GM23338 (cell line): ENCODE data around the gene TRIM27. TPM values are rescaled to one million over a fixed set of nuclear protein-coding genes. Genes with fewer than 3 reads are reported as not detected.
A peak's percentile ranks its signal among the peaks of the same experiment; 100 is the strongest.

ENCODE experiments used
- ATAC-seq: fragments of 200-7000 bp; cut with Tn5 transposase; 3 replicates; pipeline ENCODE4 v1.9.1; 2020
- DNase-seq: peaks from one replicate; pipeline ENCODE4 v3.0.0-alpha.2; 2015; ENCODE audit warnings: low spot score
- H2AFZ ChIP-seq: fragments of 200-600 bp; sonication (generic); 2 replicates; pipeline ENCODE4 v1.8.0; 2016; ENCODE audit warnings: antibody characterized with exemption, mild to moderate bottlenecking, moderate library complexity
- H3F3A ChIP-seq: fragments of 200-600 bp; sonication (generic); replicated peaks from 2 replicates; pipeline ENCODE4 v1.8.0; 2017; ENCODE audit warnings: antibody characterized with exemption, mixed run types, low read depth
- H3K27ac ChIP-seq: fragments of 200-600 bp; sonication (generic); 2 replicates; pipeline ENCODE4 v1.6.1; 2016; ENCODE audit warnings: low read depth
- H3K27me3 ChIP-seq: fragments of 200-600 bp; sonication (generic); 2 replicates; pipeline ENCODE4 v1.8.0; 2016; ENCODE audit warnings: mild to moderate bottlenecking, mixed run types, moderate library complexity; ENCODE audit not compliant: insufficient read depth
- H3K36me3 ChIP-seq: fragments of 200-600 bp; sonication (generic); 2 replicates; pipeline ENCODE4 v1.8.0; 2016; ENCODE audit warnings: mild to moderate bottlenecking; ENCODE audit not compliant: insufficient read depth
- H3K4me1 ChIP-seq: fragments of 200-600 bp; sonication (generic); 2 replicates; pipeline ENCODE4 v1.8.0; 2016; ENCODE audit warnings: mild to moderate bottlenecking, moderate library complexity; ENCODE audit not compliant: insufficient read depth
- H3K4me2 ChIP-seq: fragments of 200-600 bp; sonication (generic); 2 replicates; pipeline ENCODE4 v1.7.1; 2017; ENCODE audit warnings: mixed run types
- H3K4me3 ChIP-seq: fragments of 200-600 bp; sonication (generic); 2 replicates; pipeline ENCODE4 v1.6.1; 2016; ENCODE audit warnings: mixed run types
- H3K79me2 ChIP-seq: fragments of 200-600 bp; sonication (generic); replicated peaks from 2 replicates; pipeline ENCODE4 v1.8.0; 2017; ENCODE audit warnings: mild to moderate bottlenecking; ENCODE audit not compliant: insufficient read depth
- H3K9me2 ChIP-seq: fragments of 200-600 bp; sonication (generic); 2 replicates; pipeline ENCODE4 v1.8.0; 2017; ENCODE audit not compliant: insufficient read depth
- H4K20me1 ChIP-seq: fragments of 200-600 bp; sonication (generic); replicated peaks from 2 replicates; pipeline ENCODE4 v1.8.0; 2017; ENCODE audit warnings: mild to moderate bottlenecking; ENCODE audit not compliant: insufficient read depth
- H3K27ac Mint-ChIP-seq: 2 replicates; pipeline ENCODE4 v1.8.0; 2020; ENCODE audit warnings: inconsistent platforms, mild to moderate bottlenecking, moderate library complexity, mixed read lengths
- H3K27me3 Mint-ChIP-seq: 3 replicates; pipeline ENCODE4 v1.8.0; 2022; ENCODE audit warnings: low read depth, mild to moderate bottlenecking, moderate library complexity, mixed read lengths, inconsistent platforms; ENCODE audit not compliant: insufficient read depth, poor library complexity
- H3K36me3 Mint-ChIP-seq: 3 replicates; pipeline ENCODE4 v1.8.0; 2021; ENCODE audit warnings: low read depth, mild to moderate bottlenecking, inconsistent platforms, moderate library complexity, mixed read lengths
- H3K4me1 Mint-ChIP-seq: 3 replicates; pipeline ENCODE4 v1.8.0; 2020; ENCODE audit warnings: mild to moderate bottlenecking, inconsistent platforms, mixed read lengths
- H3K4me3 Mint-ChIP-seq: 3 replicates; pipeline ENCODE4 v1.8.0; 2021; ENCODE audit warnings: moderate library complexity, mild to moderate bottlenecking, inconsistent platforms, mixed read lengths
- H3K9me3 Mint-ChIP-seq: 3 replicates; pipeline ENCODE4 v1.8.0; 2020; ENCODE audit warnings: moderate library complexity, mild to moderate bottlenecking, inconsistent platforms, mixed read lengths
- CREB1 ChIP-seq: fragments of 250-450 bp; sonication (Bioruptor Pico); IDR thresholded peaks from 2 replicates; pipeline ENCODE4 v1.5.0; 2020; ENCODE audit warnings: low read depth, mild to moderate bottlenecking, moderate library complexity
- EZH2 ChIP-seq: fragments of 200-600 bp; sonication (generic); IDR thresholded peaks from one replicate; pipeline ENCODE4 v1.8.0; 2017; ENCODE audit warnings: antibody characterized with exemption, mild to moderate bottlenecking, low read depth; ENCODE audit not compliant: unreplicated experiment
- EZH2phosphoT487 ChIP-seq: fragments of 200-600 bp; sonication (generic); IDR thresholded peaks from one replicate; pipeline ENCODE4 v1.8.1; 2018; ENCODE audit warnings: antibody characterized with exemption; ENCODE audit not compliant: unreplicated experiment
- JUNB ChIP-seq: IDR thresholded peaks from one replicate; pipeline ENCODE4 v1.6.1; 2016; ENCODE audit warnings: antibody characterized with exemption; ENCODE audit not compliant: unreplicated experiment
- STAT1 ChIP-seq: IDR thresholded peaks from one replicate; pipeline ENCODE4 v1.6.1; 2016; ENCODE audit warnings: antibody characterized with exemption; ENCODE audit not compliant: unreplicated experiment
- ZNF114 ChIP-seq: fragments of 250-450 bp; sonication (Bioruptor Pico); IDR thresholded peaks from 2 replicates; pipeline ENCODE4 v1.5.0; 2020; ENCODE audit warnings: mild to moderate bottlenecking, moderate library complexity
- ZNF331 ChIP-seq: fragments of 250-450 bp; sonication (Bioruptor Pico); IDR thresholded peaks from 2 replicates; pipeline ENCODE4 v1.5.0; 2020; ENCODE audit warnings: low read depth, mild to moderate bottlenecking, moderate library complexity
- ZNF462 ChIP-seq: fragments of 250-450 bp; sonication (Bioruptor Pico); IDR thresholded peaks from 2 replicates; pipeline ENCODE4 v1.5.0; 2020; ENCODE audit warnings: mild to moderate bottlenecking, moderate library complexity
- polyA plus RNA-seq: library from polyadenylated mRNA; unstranded; fragments of >200 nt; fragmentation: Nextera tagmentation; extraction: Ambion mirVana; gene quantifications from 2 replicates; pipeline ENCODE4 v1.2.1, GENCODE V29; 2016
- total RNA-seq: library from RNA; depleted of rRNA; stranded (reverse); fragments of >200 nt; shearing (Covaris generic); gene quantifications from 2 replicates; pipeline ENCODE4 v1.2.3, GENCODE V29; 2014
- TF ChIP-seq, protein P1 (sequence below): IDR thresholded peaks from one replicate; pipeline ENCODE4 v1.6.1; 2018; ENCODE audit warnings: antibody characterized with exemption; ENCODE audit not compliant: unreplicated experiment
- TF ChIP-seq, protein P2 (sequence below): IDR thresholded peaks from 2 replicates; pipeline ENCODE4 v1.6.1; 2016; ENCODE audit warnings: antibody characterized with exemption

The TRIM27 gene
- total and polyA plus RNA-seq, 2 experiments from 2014 or later: 43.1 to 127 TPM

GRCh38 chr6:28900577-28901256, 23.1 kb downstream of the TRIM27 start:
- no peaks in the 10 kb centered on the region for H3K79me2 ChIP-seq
- Mint-ChIP-seq H3K9me3 (peaks cover 7% of the 10 kb centered on the region; the same call in 2 of the 3 replicates), H3K27me3 (peaks cover 23% of the 10 kb centered on the region), H3K27ac (no peak overlapping the region), H3K36me3 (peaks cover 62% of the 10 kb centered on the region), H3K4me1 (no peaks in the 10 kb centered on the region), H3K4me3 (no peak overlapping the region; the same call in 2 of the 3 replicates)
- H3K4me3 ChIP-seq: no peak overlapping the region
- no peak for DNase-seq
- peaks cover 5% of the 10 kb centered on the region; the same call in 1 of the 2 replicates for H3K4me1 ChIP-seq
- peaks cover 34% of the 10 kb centered on the region for H3K36me3 ChIP-seq
- H3K27me3 ChIP-seq: no peaks in the 10 kb centered on the region
- TF ChIP-seq, protein P1, sequence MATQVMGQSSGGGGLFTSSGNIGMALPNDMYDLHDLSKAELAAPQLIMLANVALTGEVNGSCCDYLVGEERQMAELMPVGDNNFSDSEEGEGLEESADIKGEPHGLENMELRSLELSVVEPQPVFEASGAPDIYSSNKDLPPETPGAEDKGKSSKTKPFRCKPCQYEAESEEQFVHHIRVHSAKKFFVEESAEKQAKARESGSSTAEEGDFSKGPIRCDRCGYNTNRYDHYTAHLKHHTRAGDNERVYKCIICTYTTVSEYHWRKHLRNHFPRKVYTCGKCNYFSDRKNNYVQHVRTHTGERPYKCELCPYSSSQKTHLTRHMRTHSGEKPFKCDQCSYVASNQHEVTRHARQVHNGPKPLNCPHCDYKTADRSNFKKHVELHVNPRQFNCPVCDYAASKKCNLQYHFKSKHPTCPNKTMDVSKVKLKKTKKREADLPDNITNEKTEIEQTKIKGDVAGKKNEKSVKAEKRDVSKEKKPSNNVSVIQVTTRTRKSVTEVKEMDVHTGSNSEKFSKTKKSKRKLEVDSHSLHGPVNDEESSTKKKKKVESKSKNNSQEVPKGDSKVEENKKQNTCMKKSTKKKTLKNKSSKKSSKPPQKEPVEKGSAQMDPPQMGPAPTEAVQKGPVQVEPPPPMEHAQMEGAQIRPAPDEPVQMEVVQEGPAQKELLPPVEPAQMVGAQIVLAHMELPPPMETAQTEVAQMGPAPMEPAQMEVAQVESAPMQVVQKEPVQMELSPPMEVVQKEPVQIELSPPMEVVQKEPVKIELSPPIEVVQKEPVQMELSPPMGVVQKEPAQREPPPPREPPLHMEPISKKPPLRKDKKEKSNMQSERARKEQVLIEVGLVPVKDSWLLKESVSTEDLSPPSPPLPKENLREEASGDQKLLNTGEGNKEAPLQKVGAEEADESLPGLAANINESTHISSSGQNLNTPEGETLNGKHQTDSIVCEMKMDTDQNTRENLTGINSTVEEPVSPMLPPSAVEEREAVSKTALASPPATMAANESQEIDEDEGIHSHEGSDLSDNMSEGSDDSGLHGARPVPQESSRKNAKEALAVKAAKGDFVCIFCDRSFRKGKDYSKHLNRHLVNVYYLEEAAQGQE: no peak
- TF ChIP-seq, protein P2, sequence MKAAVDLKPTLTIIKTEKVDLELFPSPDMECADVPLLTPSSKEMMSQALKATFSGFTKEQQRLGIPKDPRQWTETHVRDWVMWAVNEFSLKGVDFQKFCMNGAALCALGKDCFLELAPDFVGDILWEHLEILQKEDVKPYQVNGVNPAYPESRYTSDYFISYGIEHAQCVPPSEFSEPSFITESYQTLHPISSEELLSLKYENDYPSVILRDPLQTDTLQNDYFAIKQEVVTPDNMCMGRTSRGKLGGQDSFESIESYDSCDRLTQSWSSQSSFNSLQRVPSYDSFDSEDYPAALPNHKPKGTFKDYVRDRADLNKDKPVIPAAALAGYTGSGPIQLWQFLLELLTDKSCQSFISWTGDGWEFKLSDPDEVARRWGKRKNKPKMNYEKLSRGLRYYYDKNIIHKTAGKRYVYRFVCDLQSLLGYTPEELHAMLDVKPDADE: no peak
- TF ChIP-seq EZH2phosphoT487 (no peak), EZH2 (no peak), STAT1 (no peak), ZNF331 (CRISPR knock-in tag) (no peak), CREB1 (no peak), ZNF114 (CRISPR knock-in tag) (no peak), ZNF462 (CRISPR knock-in tag) (no peak), JUNB (no peak)
- H3K4me2 ChIP-seq: no peak overlapping the region
- H3F3A ChIP-seq: peaks cover 16% of the 10 kb centered on the region
- no peak for ATAC-seq
- H3K9me2 ChIP-seq: no peaks in the 10 kb centered on the region
- H2AFZ ChIP-seq: no peak overlapping the region
- H3K27ac ChIP-seq: 0 out of 2 replicates have a peak overlapping the region, but pooled peaks have one; percentile 7
- H4K20me1 ChIP-seq: peaks cover 10% of the 10 kb centered on the region; the same call in 1 of the 2 replicates
